ENCODE results near the gene CROCC2.

Gene CROCC2

DNA sequence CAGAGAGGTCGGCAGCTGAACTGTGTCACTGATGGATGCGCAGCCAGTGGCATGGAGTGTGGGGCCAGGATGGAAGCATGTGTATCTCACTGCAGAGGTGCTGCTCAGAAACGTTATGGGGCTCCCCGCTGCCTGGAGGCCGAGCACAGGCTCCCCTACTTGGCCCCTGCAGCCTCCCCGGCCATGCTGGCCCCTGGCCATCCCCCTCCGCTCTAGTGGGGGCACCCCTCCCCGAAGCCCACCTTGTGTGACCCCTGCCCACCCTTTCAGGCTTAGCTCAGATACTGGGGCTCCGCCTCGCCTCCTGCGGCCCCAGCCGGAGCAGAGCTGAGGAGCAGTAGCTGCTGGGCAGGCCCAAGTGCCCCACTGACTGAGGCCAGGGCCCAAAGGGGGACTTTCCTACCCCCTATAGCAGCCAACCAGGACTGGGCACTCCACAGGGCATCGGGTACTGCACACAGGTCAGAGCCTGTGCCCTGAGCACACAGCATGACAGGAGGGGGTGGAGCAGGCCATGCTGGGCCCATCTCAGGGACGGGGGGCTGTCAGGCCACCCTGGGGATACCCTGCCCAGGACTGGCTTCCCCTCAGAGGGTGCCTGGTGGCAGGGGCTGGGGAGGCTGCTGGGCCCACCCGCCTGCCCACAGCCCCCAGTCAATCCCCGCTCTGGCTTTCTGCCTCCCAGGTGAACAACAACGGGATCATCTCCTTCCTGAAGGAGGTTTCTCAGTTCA is 123.6 kb downstream of the CROCC2 start:
- no peak for DNase-seq

DNA sequence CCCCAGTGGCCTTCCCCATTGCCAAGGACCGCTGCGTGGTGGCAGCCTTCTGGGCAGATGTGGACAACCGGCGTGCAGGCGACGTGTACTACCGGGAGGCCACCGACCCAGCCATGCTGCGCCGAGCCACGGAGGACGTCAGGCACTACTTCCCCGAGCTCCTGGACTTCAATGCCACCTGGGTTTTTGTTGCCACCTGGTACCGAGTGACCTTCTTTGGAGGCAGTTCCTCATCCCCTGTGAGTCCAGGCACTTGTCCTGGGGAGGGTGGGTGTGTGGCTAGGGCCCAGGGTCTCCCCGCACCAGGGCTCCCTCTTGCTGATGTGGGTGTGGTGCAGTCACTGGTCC is 124.2 kb downstream of the CROCC2 start:
- no peak for DNase-seq

DNA sequence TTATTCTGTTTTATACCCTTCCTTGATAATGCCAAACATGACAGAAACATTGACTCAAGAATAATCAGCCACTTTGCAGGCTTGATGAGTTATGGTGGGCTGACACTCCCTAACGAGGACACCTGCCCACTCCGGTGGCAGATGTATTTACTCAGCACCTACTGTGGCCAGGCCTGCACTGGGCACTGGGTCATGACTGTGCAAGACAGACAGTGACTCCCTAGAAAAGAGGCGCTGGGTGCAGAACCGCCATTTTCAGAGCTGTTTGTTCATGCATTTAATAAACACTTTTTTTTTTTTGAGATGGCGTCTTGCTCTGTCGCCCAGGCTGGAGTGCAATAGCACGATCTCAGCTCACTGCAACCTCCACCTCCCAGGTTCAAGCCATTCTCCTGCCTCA is 124.7 kb downstream of the CROCC2 start:
- DNase-seq: no peak

DNA sequence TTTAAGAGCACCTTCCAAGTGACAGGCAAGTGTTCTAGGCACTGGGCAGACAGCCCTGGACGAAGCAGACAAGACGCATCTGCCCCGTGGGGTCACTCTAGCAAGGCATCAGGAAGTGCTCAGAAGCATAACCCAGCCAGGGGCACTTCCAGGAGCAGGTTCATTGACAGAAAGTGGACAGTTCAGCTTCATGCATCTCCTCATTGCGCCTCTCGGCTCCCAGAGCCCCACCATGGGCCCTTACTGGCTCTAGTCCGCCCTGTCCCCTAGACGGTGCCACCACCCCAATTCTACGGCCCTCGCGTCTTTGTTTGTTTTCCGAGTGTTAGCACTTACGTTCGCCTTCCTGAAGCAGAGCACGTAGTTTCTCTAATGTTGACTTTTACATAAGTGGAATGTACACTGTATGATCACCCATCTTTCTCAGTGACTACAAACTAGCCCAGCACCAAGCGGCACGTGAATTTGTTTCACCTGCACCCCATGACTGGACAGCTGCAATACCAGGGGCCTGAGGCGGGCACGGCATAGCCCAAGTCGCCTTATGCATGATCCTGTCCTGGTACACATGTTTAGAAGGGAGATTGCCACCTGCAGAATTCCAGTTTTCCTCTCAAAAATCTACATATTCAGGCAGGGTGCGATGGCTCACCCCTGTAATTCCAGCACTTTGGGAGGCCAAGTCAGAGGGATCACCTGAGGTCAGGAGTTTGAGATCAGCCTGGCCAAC is 125.5 kb downstream of the CROCC2 start:
- DNase-seq: no peak

DNA sequence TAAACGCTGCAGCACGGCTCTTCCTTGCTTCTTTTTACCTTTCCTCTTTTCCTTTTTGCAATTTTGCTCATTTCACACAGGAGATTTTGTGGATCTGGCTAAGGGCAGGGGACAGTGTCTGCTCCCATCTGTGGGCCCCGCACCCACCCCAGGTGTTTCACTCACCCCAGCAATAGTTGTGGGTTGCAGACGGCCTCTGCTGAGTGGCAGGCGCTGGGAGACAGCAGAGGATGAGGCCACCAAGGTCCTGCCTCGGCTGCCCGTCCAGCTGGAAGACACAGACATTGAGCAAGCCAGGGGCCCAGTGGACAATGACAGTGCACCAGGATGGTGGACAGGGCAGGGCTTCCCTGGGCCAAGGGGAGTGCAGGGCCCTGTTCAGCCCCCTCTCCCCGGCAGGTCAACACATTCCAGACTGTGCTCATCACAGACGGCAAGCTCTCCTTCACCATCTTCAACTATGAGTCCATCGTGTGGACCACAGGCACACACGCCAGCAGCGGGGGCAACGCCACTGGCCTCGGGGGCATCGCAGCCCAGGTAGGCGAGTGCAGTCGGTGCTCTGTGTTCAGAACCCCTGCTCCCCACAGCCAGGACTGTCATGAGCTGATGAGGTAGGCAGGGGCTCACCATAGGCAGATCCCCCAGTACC is 127.3 kb downstream of the CROCC2 start:
- DNase-seq: no peak

DNA sequence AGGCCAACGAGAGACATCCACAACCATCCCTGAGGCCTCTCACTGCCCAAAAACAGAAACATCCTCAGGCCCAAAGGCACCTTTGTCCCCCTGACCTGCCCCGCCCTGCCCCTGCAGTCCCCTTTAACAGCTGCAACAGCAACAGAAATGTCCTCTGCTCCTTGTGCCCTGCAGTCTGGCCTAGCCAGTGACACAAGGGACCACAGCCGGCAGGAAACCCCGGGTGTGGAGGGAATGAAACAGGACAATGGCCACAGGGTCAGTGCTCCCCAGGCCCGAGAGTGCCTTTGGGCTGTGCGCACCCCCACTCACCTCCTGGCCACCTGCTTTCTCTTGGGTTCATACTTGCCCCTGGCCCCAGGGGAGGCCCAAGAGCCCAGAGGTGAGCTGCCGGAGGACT is 127.9 kb downstream of the CROCC2 start:
- no peak for DNase-seq

DNA sequence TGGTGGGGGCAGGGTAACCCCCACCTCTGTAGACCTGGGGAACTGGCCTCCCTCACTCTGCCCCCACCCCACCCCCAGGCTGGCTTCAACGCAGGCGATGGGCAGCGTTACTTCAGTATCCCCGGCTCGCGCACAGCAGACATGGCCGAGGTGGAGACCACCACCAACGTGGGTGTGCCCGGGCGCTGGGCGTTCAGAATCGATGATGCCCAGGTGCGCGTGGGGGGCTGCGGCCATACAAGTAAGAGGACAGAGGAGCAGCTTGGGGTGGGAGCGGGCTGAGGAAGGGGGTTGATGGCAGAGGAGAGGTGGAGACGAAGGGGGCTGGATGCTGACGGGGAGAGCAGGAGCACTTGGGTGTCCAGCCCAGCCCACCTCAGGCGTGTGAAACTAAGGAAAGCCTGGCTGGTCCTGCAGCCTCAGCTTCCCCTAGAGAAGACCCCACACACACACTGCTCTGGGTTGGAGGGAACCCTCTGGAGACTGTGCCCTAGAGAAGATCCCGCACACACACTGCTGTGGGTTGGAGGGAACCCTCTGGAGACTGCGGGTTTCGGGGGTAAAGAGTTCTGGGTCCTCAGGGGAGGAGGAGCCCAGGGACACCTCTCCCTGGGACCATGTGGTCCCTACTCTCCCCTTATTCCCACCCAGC is 128.5 kb downstream of the CROCC2 start:
- no peak for DNase-seq

DNA sequence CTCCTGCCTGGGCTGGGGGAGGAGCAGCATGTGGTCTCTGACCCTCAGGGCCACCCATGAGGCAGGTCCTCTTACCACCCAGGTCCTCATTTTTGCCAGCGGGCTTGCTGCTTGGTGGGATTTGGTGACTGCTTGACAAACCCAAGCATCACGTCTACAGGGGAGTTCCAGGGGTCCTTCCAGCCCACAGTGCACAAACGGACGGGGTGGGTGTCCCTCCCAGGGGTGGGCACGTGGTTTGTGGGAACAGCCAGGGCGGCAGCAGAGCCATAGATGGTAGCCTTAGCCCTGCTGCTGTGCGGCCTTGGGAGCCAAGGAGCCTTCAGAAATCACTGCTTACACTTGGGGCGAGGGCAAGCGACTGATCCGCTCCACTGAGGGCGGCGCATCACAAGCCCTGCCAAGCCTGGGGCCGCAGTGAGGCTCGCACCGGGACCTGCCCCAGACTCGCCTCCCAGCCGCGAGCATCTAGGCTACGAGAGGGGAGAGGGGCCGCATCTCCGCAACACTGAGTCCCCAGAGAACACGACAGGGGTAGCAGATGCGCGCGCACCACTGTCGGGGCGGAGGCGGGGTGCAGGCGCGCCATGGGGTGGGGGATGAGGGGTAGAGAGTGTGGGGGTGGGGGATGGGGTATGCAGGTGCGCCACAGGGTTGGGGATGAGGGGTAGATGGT is 129.1 kb downstream of the CROCC2 start:
- no peak for DNase-seq

DNA sequence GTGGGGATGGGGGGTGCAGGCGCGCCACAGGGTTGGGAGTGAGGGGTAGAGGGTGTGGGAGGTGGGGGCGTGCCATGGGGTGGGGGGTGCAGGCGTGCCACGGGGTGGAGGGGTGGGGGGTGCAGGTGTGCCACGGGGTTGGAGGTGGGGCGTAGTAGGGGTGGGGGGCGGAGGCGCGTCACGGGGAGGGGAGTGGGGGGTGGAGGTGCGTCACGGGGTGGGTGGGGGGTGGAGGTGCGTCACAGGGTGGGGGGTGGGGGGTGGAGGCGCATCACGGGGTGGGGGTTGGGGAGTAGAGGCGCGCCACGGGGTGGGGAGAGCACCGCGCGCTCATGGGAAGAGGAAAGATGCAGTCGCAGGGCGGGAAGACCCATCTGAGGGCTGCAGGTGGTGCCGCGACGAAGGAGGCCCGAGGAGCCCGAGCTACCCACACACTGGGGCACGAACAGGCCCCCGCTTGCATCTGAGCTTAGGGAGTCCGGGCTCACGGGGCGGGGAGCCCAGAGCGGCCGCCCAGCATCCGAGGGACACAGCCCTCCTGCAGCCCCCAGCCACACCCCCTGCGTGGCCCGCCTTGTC is 129.8 kb downstream of the CROCC2 start:
- no peak for DNase-seq

DNA sequence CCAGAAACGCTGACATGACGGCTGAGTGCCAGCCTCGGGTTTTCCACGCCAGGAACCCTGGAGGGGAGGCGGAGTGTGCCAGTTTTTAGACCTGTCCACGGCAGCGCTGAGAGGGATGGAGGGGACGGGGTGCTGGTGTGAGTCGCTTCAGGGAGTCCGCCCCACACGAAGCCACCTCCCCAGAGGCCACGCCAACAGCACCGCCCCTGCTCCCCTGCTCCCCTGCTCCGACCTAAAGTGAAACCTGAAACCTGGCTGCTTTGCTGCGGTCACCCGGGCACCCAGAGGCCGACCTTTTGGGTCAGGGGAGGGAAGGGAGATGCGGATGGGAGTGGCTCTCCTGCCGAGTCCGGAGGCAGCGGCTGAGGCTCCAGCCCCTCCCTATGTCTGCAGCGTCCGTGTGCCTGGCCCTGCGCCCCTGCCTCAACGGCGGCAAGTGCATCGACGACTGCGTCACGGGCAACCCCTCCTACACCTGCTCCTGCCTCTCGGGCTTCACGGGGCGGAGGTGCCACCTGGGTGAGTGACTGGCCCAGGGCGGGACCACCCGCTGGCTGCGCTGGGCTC is 130.3 kb downstream of the CROCC2 start:
- DNase-seq: no peak

DNA sequence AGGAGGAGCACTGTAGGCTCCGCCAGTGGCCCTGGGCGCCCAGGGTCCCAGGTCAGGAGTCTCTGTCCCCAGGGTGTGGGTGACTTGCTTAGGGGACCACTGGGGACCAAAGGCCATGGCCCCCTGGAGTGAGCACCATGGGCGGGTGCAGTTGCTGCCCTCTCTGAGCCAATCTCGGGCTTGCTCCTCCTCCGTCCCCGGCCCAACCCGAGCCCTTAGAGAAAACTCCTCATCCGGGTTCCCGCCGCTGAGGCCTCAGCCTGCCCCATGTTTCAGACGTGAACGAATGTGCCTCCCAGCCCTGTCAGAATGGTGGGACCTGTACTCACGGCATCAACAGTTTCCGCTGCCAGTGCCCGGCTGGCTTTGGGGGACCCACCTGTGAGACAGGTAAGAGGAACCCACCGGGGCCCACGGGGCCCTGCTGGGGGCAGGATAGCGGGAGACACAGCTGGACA is 130.9 kb downstream of the CROCC2 start:
- no peak for DNase-seq

DNA sequence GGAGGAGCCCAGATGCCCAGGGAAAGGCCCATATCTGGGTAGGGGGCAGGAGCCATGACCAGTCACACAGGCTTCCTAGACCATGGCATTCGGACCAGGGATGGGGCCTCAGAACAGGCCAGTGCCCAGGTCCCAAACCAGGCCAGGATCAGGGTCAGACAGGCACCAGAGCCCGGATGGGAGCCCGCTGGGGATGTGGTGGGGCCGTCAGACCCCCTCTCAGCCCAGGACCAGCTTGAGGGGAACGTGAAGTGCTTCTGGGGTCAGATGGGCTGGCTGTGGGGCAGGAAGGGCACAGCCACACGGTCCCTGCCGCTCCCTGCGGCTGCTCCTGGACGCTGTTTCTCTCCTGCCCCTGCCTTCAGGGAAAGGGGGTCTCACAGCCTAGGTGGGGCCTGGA is 131.4 kb downstream of the CROCC2 start:
- DNase-seq: no peak

DNA sequence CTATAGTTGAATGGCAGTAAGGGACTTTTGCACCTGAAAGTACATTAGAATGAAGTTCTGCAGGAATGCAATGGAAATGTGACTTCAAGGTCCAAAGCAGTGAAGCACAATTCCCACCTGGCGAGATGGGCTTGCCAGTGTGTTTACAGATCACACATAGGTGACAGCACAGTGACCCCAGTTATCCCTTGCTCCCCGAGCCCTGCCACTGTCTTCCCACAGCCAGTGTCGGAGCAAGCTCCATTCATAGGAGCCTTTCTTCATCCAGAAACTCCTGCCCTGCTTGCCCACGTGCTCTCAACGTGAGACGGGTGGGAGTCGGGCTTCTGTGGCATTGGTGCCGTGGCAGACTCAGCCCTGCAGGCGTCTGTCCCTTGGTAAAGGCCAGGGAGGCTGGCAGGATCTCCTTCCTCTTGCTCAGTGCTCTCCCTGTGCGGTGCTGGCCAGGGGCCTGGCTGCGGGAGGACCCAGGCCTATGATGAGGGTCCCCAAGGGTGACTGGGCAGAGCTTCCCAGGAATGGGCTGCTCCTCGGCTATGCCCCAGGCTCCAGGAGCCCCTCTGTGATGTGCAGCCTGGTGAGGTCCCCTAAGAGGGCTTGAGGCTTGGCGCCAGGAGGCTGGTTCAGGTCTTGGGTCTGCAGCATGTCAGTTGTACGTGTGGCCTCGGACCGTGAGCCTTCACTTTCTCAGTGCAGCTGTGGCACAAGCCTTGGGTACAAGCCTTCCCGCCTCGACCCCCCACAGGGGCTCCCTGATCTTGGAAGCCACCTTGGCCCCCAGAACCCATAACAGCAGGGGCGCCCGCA is 132.4 kb downstream of the CROCC2 start:
- no peak for DNase-seq

DNA sequence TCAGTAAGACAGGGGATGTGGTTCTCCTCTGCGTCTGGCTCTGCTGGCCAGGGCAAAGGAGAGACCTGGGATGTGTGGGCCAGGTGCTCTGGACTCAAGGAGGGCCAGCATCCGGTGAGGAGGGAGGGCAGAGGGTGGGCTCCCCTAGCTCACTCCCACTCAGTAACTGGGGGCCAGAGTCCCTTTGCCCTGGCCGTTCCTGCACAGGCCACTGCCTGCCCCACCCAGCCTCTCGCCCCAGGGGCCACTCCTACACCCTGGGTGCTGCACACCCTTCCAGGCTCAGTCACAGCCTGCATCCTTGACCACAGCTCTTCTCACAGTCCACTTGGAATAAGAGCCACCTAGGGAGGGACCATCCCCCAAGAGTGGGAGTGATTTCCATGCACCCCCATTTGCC is 133.3 kb downstream of the CROCC2 start:
- no peak for DNase-seq

DNA sequence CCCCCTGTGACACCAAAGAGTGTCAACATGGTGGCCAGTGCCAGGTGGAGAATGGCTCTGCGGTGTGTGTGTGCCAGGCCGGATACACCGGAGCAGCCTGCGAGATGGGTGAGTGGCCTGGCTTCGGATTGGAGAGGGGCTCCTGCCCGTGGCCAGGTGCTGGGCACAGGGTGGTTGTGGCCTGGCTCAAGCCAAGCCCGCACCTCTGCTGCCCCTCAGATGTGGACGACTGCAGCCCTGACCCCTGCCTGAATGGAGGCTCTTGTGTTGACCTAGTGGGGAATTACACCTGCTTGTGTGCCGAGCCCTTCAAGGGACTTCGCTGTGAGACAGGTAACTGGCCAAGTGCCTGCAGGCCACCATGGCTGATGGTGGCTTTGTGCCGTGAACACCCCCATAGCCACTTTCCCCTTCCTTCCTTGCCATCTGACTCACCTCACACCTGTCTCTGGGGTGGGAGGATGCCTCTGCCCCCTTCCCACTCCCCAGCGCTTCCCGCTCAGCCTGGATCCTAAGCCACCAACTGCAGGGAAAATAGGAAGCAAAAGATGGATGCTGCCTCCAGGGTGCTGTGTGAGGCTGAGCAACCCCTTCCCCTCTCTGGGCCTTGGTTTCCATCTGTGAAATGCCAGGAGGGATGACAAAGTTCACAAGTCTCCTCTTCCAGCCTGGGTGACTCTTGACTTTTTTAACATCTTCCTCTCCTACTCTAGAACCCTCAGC is 134.1 kb downstream of the CROCC2 start:
- no peak for DNase-seq

DNA sequence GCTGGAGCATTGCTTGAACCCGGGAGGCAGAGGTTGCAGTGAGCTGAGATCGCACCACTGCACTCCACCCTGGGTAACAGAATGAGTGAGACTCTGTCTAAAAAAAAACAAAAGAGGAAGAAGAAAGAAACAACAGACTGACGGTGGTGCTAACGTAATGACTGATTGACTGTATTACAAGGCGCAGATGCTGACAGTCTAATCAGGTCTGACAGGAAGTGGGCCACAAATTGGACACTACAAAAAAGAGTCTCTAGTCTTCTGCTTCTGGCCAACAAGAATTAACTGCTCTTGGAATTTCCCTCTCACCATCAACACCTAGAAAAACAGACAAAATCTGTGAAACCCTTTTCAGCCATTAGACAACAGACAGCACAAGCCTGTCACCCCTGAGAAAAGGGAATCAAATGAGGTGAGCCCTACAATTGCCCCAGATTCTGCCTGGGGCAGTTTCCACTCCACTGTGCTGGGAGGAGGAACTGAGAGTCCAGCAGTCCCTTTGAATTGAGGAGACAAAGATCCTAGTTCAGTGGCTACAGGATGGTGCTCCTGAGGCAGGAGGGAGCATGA is 135.5 kb downstream of the CROCC2 start:
- no peak for DNase-seq
